ENCODE data around the gene ZNF710.
"Not testable (repeated sequence)": the region's sequence is repeated elsewhere in the genome, so short reads cannot be mapped to it uniquely, and the experiment has no call there.

ZNF710 gene

DNA sequence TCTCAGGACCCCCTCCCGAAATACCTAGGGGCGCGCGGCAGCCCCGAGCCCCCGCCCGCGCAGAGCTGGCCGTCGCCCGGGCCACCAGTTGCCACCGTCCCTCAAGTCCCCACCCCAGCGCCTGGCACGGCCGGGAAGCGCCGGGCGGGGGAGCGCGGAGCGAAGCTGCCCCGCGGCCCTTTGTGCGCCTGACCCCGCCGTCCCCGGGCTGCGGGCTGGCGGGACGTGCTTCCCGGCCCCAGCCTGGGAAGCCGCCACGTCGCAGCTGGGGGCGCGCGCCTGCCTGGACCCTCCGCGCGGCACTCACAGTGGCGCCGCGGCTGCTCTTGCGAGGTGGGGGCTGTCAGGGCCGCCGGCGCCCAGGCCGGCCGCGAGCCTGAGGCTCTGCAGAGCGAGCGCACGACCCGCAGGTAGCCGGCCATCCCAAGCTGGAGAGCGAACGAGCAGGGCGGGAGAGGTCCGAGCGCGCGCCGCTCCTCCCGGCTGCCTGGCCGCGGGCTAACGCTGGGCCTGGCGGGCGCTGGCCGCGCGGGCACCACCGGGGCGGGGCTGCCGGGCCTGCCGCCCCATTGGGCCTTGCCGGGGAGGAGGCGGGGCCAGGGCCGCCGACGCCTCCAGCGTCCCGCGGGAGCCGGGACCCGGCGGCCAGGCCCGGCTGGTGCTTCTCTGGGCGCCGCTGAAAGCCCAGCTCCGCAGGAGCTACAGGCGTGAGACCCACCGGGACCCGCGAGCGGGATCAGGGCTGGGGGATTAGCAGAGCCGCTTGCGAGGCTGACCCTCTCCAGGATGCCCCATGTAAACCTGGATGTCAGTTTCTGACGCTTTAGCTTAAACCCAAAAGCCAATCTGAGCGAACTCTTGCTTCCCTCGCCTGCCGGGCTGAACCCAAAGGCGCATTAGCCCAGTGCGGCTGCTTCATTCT lies 101.1 kb downstream of the ZNF710 start, which contains the start of gene IDH2:
Gene IDH2 (minus strand): TSS at position 500 of the 922 bp plus-strand sequence. CDS start 78 bp downstream, at position 422.
- peak; percentile 35 to 46 for DNase-seq (ENCODE audit: low read depth in 2 of 2)

DNA sequence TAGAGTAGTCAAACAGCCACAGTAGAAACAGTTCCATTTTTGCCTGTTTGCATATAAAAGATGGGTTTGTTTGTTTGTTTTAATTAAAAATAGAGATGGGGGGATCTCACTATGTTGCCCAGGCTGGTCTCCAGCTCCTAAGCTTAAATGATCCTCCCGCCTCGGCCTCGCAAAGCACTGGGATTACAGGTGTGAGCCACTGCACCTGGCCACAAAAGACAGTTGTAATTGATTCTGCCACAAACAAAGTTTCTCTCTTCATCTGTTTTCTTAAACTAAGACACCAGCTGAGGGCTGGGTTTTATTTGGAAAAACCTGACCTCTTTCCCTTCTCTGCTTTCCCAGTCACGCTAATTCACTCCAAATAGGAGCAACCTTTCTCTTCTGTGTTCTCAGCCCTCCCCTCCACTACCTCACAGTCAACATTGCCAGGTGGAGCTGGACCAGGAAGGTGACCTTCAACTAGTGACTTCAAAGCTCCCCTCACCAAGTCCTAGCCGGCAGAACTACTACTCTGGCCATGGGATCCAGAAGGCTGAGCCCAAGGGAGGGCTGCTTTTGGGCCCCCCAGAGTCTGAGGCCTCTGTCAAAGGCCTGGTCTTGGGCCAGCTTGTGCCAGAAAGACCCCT lies 102.7 kb downstream of the ZNF710 start:
- DNase-seq (ENCODE audit: low read depth in 2 of 2): no peak

DNA sequence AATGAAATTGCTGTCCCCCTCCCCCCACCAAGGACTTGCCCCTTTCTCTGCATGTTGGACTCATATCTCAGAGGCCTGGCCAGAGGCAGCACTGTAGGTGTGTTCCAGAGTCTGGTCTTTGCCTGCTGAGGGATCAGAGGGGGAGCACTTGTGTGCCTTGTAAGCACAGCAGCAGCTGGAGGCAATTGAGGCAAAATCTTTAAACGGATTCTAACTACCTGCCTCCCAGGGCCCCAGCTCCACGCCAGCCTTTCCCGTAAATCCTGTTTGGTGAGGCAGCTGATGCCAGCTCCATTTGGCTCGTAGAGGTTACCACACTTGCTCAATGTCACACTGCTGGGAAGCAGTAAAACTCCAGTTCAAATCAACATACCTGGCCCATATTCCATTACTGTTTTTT lies 103.4 kb downstream of the ZNF710 start:
- no peak for DNase-seq (ENCODE audit: low read depth in 2 of 2)

GRCh38 chr15:90105521-90105920 lies 104.4 kb downstream of the ZNF710 start:
- DNase-seq (ENCODE audit: low read depth in 2 of 2): no peak

DNA sequence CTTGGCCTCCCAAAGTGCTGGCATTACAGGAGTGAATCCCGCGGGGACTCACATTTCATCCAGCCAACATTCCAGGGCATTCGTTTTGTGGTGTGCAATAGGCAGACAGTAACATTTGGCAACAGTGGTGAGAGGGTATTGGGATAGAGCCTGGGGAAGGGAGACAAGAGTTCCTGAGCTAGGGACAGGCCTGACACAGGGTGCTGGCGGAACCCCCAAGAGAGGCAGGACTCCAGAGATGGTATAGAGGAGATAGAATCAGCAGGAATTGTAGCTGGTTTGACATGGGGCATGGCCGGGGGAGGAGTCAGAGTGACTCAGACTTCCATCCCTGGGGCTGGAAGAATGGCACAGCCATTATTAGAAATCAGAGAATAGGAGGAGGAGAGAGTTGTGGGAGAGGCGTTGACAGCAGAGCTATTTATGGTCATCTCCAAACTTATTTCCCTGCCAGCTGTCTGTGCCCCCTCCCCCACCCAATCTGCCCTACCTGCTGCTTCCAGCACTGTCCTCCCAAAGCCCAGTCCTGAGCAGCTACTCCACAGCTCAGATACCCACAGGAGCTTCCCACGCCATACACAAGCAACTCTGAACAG lies 105.5 kb downstream of the ZNF710 start:
- DNase-seq (ENCODE audit: low read depth in 2 of 2): no peak

DNA sequence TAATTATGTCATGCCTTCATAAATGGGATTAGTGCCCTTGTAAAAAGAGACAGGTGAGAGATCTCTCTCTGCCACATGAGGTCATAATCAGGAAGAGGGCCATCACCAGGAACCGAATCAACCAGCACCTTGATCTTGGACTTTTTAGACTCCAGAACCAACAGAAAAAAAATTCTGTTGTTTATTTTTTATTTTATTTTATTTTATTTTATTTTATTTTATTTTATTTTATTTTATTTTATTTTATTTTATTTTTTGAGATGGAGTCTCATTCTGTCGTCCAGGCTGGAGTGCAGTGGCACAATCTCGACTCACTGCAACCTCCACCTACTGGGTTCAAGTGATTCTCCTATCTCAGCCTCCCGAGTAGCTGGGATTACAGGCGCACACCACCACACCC lies 106.9 kb downstream of the ZNF710 start:
- not testable (repeated sequence) for DNase-seq (ENCODE audit: low read depth in 2 of 2)

- not testable (repeated sequence) for DNase-seq (ENCODE audit: low read depth in 2 of 2)
Observed at GRCh38 chr15:90109163-90109751, 108.1 kb downstream of the ZNF710 start.

DNA sequence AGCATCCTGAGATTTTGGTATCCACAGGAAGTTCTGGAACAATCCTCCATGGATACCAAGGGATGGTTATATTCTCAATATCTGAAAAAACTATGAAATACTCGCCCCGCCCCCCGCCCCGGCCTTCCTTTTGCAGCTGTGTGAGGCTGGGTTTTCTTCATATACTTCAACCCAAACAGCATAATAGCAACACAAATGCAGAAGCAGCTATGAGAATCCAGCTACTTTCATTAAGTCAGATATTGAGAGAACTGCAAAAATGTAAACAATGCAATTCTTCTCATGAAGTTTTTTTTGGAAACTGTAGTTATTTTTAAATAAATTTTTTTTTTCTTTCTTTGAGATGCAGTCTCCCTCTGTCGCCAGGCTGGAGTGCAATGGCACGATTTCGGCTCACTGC lies 112.0 kb downstream of the ZNF710 start:
- DNase-seq (ENCODE audit: low read depth in 2 of 2): no peak

- DNase-seq (ENCODE audit: low read depth in 2 of 2): no peak
Observed at GRCh38 chr15:90114451-90114901, 113.4 kb downstream of the ZNF710 start.

- no peak for DNase-seq (ENCODE audit: low read depth in 2 of 2)
Observed at GRCh38 chr15:90115783-90116182, 114.7 kb downstream of the ZNF710 start.

DNA sequence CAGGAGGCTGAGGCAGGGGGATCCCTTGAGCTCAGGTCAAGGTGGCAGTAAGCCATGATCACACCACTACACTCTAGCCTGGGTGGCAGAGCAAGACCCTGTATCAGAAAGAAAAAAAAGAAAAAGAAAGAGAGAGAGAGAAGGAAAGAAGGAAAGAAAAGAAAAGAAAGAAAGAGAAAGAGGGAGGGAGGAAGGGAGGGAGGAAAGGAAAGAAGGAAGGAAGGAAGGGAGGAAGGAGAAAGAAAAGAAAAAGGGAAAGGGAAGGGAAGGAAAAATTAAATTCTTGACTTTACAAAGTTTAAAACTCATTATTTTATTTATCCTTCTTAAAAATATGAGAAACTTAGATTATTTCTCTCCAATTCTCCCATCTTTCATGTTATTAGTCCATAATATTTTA lies 118.2 kb downstream of the ZNF710 start:
- no peak for DNase-seq (ENCODE audit: low read depth in 2 of 2)

- no peak for DNase-seq (ENCODE audit: low read depth in 2 of 2)
Observed at GRCh38 chr15:90121086-90121485, 120.0 kb downstream of the ZNF710 start.

DNA sequence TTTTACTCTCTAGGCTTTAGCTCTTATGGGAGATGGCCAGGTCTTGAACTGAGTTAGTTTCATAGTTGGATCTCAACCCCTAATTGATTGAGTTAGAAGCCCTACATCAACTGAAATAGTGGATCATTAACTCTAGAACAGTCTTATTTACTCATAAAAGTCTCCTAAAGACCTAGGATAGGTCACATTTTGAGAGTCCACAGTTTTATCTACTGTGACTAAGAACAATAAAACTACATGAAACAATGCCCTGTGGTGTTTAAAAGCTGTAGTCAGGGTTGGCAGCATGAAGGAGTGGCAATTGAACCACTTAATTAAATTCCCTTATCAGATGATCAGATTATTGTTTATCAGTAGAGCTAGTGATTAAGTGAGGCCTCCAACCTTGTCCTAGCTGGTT lies 123.4 kb downstream of the ZNF710 start:
- no peak for DNase-seq (ENCODE audit: low read depth in 2 of 2)

- DNase-seq (ENCODE audit: low read depth in 2 of 2): no peak
Observed at GRCh38 chr15:90126022-90126421, 124.9 kb downstream of the ZNF710 start.

DNA sequence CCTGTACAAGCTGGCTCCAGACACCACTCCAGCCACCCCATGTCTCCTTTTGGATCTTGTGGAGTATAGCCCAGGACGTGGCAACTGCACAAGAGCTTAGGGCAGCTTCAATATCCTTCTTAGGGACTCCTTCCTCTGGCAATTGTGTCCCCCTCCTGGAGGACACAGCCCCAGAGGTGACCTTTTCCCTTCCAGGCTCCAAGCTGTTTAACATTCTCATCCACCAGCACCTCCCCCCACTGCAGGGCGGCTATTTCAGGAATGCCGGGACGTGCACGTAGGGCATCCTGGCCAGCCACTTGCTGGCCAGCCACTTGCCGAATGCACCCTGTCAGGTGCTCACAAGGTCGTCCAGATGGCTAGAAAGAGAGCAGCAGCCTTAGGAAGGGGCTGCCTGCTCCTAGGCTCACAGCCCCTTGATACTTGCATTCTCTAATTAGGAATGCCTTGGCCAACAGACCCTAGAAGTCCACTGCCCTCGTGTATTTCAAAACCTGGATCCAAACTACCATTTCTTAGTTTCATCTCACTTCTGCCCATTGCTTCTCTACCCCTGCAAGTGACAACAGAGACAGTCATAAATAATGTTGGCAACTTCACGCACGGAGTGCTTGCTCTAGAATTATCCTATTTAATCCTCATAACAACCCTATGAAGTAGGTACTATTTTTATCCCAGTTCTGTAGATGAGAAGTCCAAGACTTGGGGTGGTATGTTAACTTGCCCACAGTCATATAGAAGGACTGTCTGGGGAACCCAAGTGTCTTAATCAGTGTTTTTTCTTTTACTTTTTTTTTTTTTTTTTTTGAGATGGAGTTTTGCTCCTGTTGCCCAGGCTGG lies 125.7 kb downstream of the ZNF710 start:
- DNase-seq (ENCODE audit: low read depth in 2 of 2): no peak

- DNase-seq (ENCODE audit: low read depth in 2 of 2): no peak
Observed at GRCh38 chr15:90130291-90130690, 129.2 kb downstream of the ZNF710 start.

All from stimulated activated CD8-positive, alpha-beta memory T cell treated with anti-CD3 and anti-CD28 coated beads, Interleukin-7, amount 100 ng/mL, for 1 hour (primary cell).